Activated naive CD8-positive, alpha-beta T cell treated with anti-CD3 and anti-CD28 coated beads for 36 hours (primary cell): ENCODE results near the gene PIGM. TPM values are rescaled to one million over a fixed set of nuclear protein-coding genes. Genes with fewer than 3 reads are reported as not detected.
"Not testable (repeated sequence)": the region's sequence is repeated elsewhere in the genome, so short reads cannot be mapped to it uniquely, and the experiment has no call there.

ENCODE experiments used
- DNase-seq: peaks from one replicate; pipeline ENCODE4 v3.0.0; 2021
- H3K27ac Mint-ChIP-seq: one replicate; pipeline ENCODE4 v1.8.0; 2022; ENCODE audit warnings: mild to moderate bottlenecking, moderate library complexity, mixed read lengths
- H3K27me3 Mint-ChIP-seq: one replicate; pipeline ENCODE4 v1.8.0; 2022; ENCODE audit warnings: mild to moderate bottlenecking, mixed read lengths
- H3K36me3 Mint-ChIP-seq: one replicate; pipeline ENCODE4 v1.8.0; 2021; ENCODE audit warnings: mild to moderate bottlenecking, mixed read lengths
- H3K4me1 Mint-ChIP-seq: one replicate; pipeline ENCODE4 v1.8.0; 2021; ENCODE audit warnings: mixed read lengths
- H3K4me3 Mint-ChIP-seq: one replicate; pipeline ENCODE4 v1.8.0; 2022; ENCODE audit warnings: mild to moderate bottlenecking, moderate library complexity, mixed read lengths
- H3K9me3 Mint-ChIP-seq: one replicate; pipeline ENCODE4 v1.8.0; 2022; ENCODE audit warnings: mixed read lengths
- total RNA-seq, 2 experiments: library from RNA; stranded (reverse); gene quantifications; one replicate each; pipeline ENCODE4 v1.2.3, GENCODE V29; 2021

Gene PIGM
- total RNA-seq, 2 experiments from 2014 or later = 4.7 TPM

DNA sequence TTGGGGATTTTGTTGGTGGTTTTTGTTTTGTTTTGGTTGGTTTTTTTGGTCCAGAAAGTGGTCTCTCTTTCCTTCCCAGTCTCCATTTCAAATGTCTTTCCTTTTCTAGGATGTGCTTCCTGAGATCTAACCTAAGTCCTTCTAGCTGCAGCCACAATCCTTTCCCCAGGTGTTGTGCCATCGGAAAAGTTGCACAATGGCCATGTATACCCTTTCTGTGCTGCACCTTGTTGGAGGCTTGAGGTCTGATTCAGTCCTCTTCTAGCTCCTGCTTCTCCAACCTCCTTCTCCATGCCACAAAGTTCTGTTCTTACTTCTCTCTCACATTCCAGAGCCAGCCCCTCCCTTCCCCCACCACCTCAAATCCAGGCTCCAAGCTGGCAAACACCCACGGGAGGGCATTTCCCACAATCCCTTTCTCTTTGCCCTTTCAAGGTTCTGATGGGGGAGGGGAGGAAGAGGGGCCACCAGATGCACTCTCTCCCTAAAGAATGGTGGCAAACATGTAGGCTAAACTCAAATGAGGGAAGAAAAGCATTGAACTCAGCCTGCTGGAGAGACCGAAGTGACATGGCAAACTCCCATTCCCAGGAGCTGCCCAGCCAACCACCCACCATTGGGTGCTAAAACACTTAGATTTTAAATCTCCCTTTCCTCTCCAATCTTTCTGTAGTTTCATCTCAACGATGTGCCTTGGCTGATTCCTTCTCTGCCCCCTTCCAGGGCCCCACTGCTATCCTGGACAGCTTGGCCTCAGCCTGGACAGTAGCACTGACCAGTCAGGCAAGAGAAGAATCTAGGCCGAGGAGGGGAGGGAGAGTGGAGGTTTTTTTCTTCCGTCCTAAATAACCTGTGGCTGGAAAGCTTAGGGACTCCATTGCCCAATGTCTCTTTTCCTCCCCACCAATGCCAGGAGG, 35.3 kb upstream of the PIGM start:
- H3K36me3 Mint-ChIP-seq = no peaks in the 10 kb centered on the region
- no peaks in the 10 kb centered on the region for H3K9me3 Mint-ChIP-seq
- peaks cover 8% of the 10 kb centered on the region for H3K4me1 Mint-ChIP-seq
- H3K27me3 Mint-ChIP-seq = peaks cover 23% of the 10 kb centered on the region
- H3K27ac Mint-ChIP-seq = no peak overlapping the region
- no peak for DNase-seq
- no peak overlapping the region for H3K4me3 Mint-ChIP-seq

GRCh38 chr1:160064746-160065145, 33.0 kb upstream of the PIGM start:
- Mint-ChIP-seq H3K27ac (no peak overlapping the region), H3K36me3 (no peaks in the 10 kb centered on the region), H3K4me1 (no peaks in the 10 kb centered on the region), H3K9me3 (no peaks in the 10 kb centered on the region), H3K27me3 (peaks cover 9% of the 10 kb centered on the region), H3K4me3 (no peak overlapping the region)
- DNase-seq = no peak

DNA sequence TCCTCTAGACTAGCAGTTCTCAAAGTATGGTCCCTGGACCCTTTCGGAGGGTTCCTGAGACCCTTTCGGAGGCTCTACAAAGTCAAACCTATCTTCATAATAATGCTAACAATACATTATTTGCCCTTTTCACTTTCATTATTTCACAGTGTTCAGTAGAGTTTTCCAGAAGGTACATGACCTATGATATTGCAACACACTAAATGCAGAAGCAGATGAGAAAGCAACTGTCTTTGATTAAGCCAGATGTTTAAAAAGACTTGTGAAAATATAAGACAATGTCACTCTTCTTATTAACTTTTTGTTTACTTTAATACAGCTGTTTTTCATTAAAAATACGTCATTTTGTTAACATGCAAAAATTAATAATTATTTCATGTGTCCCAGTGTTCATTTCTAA, 32.4 kb upstream of the PIGM start:
- H3K27ac Mint-ChIP-seq = no peak overlapping the region
- H3K27me3 Mint-ChIP-seq = peaks cover 3% of the 10 kb centered on the region
- no peaks in the 10 kb centered on the region for H3K9me3 Mint-ChIP-seq
- H3K4me3 Mint-ChIP-seq = no peak overlapping the region
- no peaks in the 10 kb centered on the region for H3K4me1 Mint-ChIP-seq
- DNase-seq = no peak
- no peaks in the 10 kb centered on the region for H3K36me3 Mint-ChIP-seq

DNA sequence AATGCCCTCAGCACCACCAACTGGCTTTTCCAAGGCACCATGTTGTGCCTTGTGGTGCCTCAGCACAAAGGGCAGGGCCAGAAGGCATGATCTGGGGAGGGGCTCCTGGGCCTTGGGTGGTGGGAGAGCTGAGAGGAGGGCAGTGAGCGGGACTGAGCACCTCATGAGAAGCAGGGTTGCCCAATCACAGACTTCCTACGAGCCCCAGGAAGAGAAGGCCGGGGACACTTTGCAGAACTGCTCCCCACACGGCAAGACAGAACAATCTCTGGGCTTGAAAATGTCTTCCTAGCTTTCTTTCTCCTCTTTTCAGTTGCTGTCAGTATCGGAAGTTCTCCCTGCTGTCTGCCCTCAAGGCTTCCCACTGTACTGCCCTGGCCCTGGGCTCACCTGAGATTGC, 31.4 kb upstream of the PIGM start:
- H3K27ac Mint-ChIP-seq = no peak overlapping the region
- no peaks in the 10 kb centered on the region for H3K27me3 Mint-ChIP-seq
- DNase-seq = no peak
- H3K9me3 Mint-ChIP-seq = no peaks in the 10 kb centered on the region
- H3K4me3 Mint-ChIP-seq = no peak overlapping the region
- H3K4me1 Mint-ChIP-seq = no peaks in the 10 kb centered on the region
- H3K36me3 Mint-ChIP-seq = no peaks in the 10 kb centered on the region

DNA sequence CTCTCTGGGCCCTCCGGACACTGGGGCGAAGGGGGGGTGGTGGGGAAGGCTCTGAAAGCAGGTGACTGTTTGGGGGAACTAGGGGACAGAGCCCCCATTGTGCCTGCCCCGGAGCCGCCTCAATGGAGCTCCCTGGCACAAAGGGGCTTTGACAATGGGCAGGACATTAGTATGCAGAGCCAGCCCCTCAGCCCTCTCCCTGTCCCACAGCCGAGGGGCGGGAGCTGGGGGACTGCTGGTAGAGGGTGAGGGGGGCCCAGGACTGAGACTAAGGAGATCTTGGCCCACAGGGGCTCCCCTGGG, 30.4 kb upstream of the PIGM start:
- no peaks in the 10 kb centered on the region for H3K36me3 Mint-ChIP-seq
- H3K27ac Mint-ChIP-seq = no peak overlapping the region
- H3K4me3 Mint-ChIP-seq = no peak overlapping the region
- no peaks in the 10 kb centered on the region for H3K4me1 Mint-ChIP-seq
- H3K27me3 Mint-ChIP-seq = no peaks in the 10 kb centered on the region
- H3K9me3 Mint-ChIP-seq = no peaks in the 10 kb centered on the region
- DNase-seq = no peak

DNA sequence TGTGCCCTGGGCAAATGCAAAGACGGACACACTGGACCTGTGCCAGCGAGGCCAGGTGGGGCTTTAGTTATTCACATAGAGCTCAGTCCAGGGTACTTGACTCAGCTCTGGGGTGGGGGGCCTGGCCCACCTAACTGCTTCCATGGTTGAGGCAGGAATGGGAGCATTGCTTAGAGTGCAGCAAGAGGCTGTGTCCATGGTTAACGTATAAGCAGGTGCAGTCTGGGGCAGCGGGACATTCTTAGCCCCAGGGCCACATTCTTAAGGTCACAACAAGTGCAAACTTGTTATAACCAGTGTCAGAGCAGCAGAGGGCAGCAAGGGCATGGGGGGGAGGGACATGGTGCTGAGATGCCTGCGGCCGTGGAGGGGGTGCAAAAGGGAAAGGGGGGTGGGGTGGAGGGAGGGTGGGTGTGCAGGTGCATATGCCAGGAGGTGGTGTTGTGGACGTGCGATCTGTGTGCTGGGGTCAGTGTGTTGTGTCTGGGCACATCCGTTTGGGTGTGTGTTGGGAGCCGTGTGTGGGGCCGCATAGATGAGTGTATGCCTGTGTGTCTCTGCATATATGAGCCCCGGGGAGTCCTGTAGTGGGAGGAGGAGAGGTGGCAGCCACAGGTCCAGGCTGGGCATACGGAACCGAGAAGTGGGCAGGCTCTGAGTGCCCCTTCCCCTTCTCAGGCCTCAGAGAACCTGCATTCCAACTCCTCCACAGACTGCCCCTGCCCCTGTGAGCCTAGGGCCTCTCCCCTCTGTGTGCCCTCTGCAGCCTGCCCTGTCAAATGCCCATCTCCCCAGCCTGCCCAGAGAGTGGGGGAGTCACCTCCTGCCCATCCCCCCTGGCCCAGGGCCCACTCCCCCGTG, 29.8 kb upstream of the PIGM start:
- Mint-ChIP-seq H3K27ac (no peak overlapping the region), H3K36me3 (no peaks in the 10 kb centered on the region)

GRCh38 chr1:160058087-160058486, 26.3 kb upstream of the PIGM start:
- H3K27ac Mint-ChIP-seq = no peak overlapping the region
- no peaks in the 10 kb centered on the region for H3K9me3 Mint-ChIP-seq
- DNase-seq = no peak
- H3K4me1 Mint-ChIP-seq = no peaks in the 10 kb centered on the region
- no peaks in the 10 kb centered on the region for H3K36me3 Mint-ChIP-seq
- no peak overlapping the region for H3K4me3 Mint-ChIP-seq
- H3K27me3 Mint-ChIP-seq = peaks cover 6% of the 10 kb centered on the region

More for the DNA sequence above, 29.8 kb upstream of the PIGM start:
- Mint-ChIP-seq H3K27me3 (no peaks in the 10 kb centered on the region), H3K4me1 (no peaks in the 10 kb centered on the region), H3K4me3 (no peak overlapping the region), H3K9me3 (no peaks in the 10 kb centered on the region)
- DNase-seq = no peak

DNA sequence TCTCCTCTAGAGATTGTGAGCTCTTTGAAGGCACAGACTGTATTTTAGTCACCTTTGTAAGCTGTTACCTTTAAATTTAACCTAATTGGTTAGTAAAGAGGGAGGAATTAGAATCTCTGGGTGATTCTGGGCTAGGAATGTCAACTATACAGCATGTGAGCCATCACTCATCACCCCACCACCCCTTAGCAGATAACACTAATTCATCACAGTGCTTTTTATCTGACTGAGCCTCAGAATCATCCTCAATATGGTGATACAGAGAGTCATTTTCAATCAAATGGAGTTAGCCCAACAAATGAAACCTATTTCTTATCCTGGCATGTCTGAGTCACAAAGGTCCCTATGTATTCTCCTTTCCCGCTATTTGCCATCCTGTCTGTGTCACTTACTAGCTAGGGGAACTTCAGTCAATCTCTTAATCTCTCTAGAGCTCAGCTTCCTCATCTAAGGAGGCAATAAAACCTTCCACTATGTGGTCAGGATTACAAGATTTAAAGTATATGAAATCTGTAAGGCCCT, 24.9 kb upstream of the PIGM start:
- Mint-ChIP-seq H3K27me3 (peaks cover 6% of the 10 kb centered on the region), H3K9me3 (no peaks in the 10 kb centered on the region), H3K4me3 (no peak overlapping the region), H3K4me1 (no peaks in the 10 kb centered on the region), H3K27ac (no peak overlapping the region), H3K36me3 (no peaks in the 10 kb centered on the region)
- no peak for DNase-seq

DNA sequence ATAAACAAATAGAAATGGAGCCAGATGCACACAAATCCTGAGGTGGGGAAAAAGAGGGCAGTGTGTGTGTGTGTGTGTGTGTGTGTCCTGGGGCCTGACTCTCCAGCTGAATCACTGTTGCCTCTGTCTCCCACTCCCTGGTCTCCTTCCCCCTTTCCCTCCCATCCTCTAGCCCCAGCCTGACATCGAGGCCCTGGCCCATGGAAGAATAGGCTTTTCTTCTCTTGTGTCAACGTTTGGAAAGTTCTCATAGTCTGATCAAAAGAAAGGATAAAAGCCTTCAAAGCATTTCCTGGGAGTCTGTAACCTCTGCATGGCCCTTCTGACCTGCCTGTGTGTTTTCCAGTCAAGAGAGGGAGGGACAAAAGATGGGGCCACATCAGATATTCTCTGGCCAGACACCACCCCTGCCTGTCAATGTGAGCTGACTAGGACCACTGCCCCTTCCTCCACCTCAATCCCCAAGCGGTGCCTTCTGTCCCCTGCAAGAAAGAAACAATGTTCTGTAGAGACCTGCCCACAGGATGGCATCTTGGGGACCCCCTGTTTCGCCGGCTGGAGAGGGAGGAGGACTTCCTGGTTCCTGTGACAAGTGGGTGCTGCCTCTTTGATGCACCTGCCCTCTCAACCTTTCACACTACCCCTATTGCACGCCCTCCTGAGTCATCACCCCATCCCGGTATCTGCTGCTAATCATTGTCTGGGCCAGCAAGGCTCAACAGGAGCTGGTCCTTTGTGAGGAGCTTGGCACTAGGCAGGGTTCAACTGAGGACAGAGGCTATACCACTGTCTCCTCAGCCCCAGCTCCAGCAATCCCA, 22.0 kb upstream of the PIGM start:
- Mint-ChIP-seq H3K27ac (no peak overlapping the region), H3K27me3 (peaks cover 6% of the 10 kb centered on the region), H3K9me3 (no peaks in the 10 kb centered on the region), H3K4me3 (no peak overlapping the region), H3K4me1 (no peaks in the 10 kb centered on the region), H3K36me3 (no peaks in the 10 kb centered on the region)
- DNase-seq = no peak

GRCh38 chr1:160052936-160053335, 21.1 kb upstream of the PIGM start:
- no peaks in the 10 kb centered on the region for H3K9me3 Mint-ChIP-seq
- no peak overlapping the region for H3K27ac Mint-ChIP-seq
- no peak for DNase-seq
- no peak overlapping the region for H3K4me3 Mint-ChIP-seq
- H3K4me1 Mint-ChIP-seq = no peaks in the 10 kb centered on the region
- no peaks in the 10 kb centered on the region for H3K36me3 Mint-ChIP-seq
- peaks cover 6% of the 10 kb centered on the region for H3K27me3 Mint-ChIP-seq

- H3K36me3 Mint-ChIP-seq = no peaks in the 10 kb centered on the region
- H3K4me3 Mint-ChIP-seq = no peak overlapping the region
- peaks cover 7% of the 10 kb centered on the region for H3K4me1 Mint-ChIP-seq
- no peak overlapping the region for H3K27ac Mint-ChIP-seq
- no peak for DNase-seq
- no peaks in the 10 kb centered on the region for H3K27me3 Mint-ChIP-seq
- H3K9me3 Mint-ChIP-seq = no peaks in the 10 kb centered on the region
These were observed 18.8 kb upstream of the PIGM start for GRCh38 chr1:160050619-160051018.

GRCh38 chr1:160050182-160050581, 18.4 kb upstream of the PIGM start:
- H3K9me3 Mint-ChIP-seq, H3K36me3 Mint-ChIP-seq, DNase-seq, H3K4me3 Mint-ChIP-seq, H3K4me1 Mint-ChIP-seq, H3K27ac Mint-ChIP-seq, H3K27me3 Mint-ChIP-seq: not testable (repeated sequence)

GRCh38 chr1:160049101-160049500, 17.3 kb upstream of the PIGM start:
- Mint-ChIP-seq H3K27ac (no peak overlapping the region), H3K36me3 (no peaks in the 10 kb centered on the region), H3K4me1 (peaks cover 7% of the 10 kb centered on the region), H3K27me3 (no peaks in the 10 kb centered on the region), H3K9me3 (no peaks in the 10 kb centered on the region), H3K4me3 (no peak overlapping the region)
- no peak for DNase-seq

DNA sequence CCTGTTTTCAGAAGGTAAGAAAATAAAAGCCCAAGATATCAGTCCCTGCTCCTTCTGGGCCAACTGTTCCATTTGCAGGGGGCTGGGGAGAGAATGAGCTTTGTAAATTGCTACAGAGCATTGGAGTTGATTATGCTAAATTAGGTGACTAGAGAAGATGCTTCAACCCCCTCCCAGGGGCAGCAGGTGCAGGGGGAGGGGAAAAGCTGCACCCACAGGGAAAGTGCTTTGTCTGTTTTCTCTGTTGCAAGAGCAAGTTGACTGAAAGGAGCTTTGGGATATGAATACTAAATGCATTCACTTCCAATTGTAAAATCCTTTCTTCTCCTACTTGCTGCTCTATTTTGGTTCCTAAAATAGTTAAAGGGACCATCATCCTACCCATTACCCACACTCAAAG, 16.5 kb upstream of the PIGM start:
- H3K4me1 Mint-ChIP-seq = peaks cover 7% of the 10 kb centered on the region
- H3K36me3 Mint-ChIP-seq = no peaks in the 10 kb centered on the region
- no peak overlapping the region for H3K27ac Mint-ChIP-seq
- DNase-seq = no peak
- no peaks in the 10 kb centered on the region for H3K27me3 Mint-ChIP-seq
- H3K4me3 Mint-ChIP-seq = no peak overlapping the region
- no peaks in the 10 kb centered on the region for H3K9me3 Mint-ChIP-seq
